ENCODE measurements around the gene SLC37A3.
"Not testable (repeated sequence)": the region's sequence is repeated elsewhere in the genome, so short reads cannot be mapped to it uniquely, and the experiment has no call there.

Gene SLC37A3

DNA sequence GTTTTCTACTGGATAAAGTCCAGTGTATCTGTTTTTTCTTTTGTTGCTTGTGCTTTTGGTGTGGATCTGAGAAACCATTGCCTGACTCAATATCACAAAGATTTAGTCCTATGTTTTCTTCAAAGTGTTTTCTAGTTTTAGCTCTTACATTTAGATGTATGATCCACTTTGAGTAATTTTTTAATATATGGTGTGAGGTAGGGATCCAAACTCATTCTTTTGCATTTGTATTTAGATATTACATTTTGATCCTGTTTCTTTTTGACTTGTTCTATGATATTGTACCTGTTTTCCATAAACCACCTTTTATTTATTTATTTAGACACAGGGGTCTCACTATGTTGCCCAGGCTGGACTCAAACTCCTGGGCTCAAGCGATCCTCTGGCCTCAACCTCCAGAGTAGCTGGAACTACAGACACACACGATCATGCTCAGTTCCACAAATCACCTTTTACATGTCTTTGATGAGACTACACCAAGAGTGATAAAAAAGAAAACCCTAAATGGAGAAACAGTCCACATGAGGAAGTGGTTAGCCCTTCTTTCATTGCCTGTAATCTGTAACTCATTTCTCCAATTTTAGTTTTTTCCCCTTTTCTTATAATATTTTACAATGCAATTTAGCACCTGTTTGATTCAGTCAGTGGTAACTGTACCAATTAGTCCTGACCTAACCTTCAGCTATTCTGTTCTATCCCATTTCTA is 86.0 kb downstream of the SLC37A3 start:
- no peak for DNase-seq (ENCODE audit: low read depth)

DNA sequence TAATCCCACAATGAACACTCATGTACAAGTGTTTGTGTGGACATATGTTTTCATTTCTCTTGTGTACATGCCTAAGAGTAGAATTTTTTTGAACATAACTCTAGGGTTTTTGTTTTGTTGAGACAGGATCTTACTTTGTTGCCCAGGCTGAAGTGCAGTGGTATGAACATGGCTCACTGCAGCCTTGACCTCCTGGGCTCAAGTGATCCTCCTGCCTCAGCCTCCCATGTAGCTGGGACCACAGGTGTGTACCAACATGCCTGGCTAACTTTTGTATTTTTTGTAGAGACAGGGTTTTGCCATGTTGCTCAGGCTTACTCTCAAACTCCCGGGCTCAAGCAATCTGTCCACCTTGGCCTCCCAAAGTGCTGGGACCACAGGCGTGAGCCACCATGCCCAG is 87.2 kb downstream of the SLC37A3 start:
- DNase-seq (ENCODE audit: low read depth), result not testable (repeated sequence)

DNA sequence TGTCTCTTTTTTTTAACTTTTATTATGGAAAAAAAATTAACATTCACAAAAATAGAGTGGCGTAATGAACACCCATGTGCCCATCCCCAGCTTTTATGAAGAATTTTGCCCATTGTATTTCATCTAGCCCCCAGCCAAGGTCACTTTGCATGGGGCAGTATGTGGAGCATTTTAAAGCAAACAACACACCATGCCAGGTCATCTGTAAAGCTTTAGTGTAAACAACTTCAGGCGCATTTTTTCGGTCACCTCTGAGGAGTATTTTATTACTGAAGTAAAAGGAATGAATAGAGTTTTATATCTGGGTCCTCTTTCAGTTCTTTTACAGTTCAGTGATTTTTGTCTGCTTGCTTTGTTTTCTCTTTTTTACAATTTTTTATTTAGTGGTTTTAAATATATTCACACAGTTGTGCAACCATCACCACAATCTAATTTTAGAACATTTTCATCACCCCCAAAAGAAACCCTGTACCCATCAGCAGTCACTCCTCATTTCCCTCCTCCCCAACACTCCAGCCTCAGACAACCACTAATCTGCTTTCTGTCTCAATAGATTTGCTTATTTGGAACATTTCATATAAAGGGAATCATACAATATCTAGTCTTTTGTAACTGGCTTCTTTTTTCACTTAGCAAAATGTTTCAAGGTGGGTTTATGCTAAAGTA is 87.9 kb downstream of the SLC37A3 start:
- no peak for DNase-seq (ENCODE audit: low read depth)

DNA sequence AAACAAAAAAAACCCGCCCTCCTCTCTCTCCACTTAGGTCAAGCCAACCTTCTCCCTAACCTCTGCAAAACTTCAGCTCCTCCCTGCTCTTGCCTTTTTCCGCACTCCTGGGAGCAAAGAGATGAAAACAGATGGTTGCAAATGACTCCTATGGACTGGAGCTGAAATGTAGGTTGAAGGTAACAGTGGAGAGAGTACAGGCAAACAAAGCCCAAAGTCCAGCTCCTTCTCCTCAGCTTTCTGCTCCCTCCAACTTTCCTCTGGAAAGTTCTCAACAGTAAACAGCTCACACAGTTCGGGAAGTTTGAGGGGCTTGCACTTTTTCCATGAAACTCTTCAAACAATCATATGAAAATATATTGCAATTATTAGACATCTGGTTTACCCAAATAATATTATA is 90.3 kb downstream of the SLC37A3 start:
- no peak for DNase-seq (ENCODE audit: low read depth)

DNA sequence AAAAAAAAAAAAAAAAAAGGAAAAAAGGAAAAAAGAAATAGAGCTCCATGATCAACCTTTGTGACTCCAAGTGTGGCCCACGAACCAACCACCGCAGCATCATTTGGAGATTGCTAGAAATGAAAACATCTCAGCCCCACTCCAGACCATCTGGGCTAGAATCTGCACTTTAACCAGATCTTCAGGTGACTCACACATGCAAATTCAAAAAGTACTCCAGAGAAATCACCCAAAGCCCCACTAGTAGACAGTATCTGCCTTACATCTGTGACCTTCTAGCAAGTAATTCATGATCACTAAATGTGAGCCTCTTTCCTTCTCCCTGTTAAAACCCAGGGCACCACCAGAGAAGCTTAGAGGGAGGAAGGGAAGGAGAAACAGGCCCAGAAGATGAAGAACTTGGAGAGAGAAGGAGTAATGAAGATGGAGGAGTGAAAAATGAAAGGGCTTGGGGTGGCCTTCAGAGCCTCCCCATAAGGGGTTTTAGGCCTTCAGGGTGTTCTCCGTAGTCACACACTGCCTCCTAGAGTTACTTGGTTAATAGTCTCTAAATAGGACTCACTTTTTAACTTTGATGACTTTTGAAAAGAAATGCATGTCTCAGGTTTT is 94.0 kb downstream of the SLC37A3 start:
- peak; percentile 23 for DNase-seq (ENCODE audit: low read depth)

DNA sequence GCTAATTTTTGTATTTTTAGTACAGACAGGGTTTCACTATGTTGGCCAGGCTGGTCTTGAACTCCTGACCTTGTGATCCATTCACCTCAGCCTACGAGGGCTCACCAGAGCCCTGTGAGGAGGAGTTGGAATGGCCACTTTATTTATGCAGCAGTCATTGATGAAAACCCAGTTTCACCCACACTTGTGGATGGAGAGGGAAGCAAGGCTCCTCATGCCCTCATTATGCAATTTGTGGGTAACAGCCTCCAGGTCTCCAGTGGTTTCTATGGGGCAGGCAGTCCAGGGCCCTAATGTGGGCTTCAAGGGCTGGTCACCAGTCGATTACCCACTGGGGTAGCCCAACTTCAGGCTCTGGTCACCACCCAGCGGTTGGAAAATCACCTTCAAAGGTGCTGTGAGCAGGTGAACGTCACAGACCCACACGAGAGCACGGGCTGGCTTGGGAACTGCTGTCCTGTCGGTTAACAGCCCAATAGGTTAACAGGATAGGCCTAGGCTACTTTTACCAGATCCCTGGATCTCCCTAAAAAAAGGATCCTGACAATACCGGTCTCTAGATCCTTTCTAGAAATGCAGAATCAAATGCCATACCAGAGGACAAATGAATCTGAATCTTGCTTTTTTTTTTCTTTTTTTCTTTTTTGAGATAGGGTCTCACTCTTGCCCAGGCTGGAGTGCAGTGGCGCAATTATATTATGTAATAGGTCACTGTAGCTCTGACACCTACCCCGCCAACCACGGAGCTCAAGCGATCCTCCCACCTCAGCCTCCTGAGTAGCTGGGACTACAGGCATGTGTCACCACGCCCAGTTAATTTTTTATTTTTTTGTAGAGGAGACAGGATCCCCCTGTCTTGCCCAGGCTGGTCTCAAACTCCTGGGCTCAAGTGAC is 97.8 kb downstream of the SLC37A3 start:
- DNase-seq (ENCODE audit: low read depth), result no peak

DNA sequence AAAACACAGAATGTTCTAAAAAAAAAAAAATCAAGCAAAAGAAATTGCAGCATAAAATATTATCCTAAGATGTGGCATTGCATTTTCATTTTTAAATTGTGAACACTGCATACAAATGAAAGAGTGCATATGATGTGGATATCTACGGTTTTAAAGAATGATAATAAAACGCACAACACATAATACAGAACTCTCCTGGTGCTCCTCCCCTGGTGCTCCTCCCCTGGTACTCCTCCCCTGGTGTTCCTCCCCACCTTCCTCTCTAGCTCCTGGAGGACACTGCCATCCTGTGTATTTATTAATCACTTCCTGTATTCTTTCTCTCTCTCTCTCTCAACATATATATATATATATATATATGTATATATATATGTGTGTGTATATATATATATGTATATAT is 100.1 kb downstream of the SLC37A3 start:
- no peak for DNase-seq (ENCODE audit: low read depth)

DNA sequence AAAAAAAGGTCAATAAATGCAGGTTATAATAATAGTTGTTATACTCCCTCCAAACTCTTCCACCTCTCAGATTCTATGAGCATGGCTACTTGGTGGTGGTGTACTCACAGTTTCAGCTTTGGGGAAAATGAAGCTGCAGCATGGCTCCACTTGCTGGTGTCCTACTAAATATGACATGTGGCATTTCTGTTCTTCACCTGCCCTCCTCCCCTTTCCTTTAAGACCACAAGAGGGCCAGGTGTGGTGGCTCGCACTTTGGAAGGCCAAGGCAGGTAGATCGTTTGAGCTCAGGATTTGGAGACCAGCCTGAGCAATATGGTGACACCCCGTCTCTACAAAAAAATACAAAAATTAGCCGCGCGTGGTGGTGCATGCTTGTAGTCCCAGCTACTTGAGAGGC is 101.1 kb downstream of the SLC37A3 start:
- DNase-seq (ENCODE audit: low read depth), result no peak

DNA sequence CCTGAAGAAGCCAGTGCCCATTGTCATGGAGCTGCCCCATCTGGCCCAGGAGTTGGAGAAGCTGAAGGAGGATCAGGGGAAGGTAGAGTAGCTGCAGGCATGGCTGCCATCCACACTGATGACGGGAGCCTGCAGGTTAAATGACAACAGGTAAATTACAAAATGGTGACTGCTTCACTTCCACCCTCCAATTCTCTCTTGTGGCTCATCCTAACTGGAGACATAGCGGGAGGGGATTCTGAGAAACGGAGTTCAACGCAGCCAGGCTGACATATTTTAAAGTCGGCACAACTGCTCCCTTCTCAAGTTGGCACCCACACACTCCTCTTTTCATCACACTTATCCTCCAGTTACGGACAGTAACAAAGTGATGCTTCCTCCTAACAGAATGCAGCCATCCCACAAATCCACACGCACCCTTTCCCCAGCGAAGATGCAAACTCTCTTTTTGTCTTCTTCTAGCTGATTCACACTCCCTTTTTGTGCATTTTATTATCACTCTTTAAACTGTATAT is 103.0 kb downstream of the SLC37A3 start:
- DNase-seq (ENCODE audit: low read depth), result no peak

DNA sequence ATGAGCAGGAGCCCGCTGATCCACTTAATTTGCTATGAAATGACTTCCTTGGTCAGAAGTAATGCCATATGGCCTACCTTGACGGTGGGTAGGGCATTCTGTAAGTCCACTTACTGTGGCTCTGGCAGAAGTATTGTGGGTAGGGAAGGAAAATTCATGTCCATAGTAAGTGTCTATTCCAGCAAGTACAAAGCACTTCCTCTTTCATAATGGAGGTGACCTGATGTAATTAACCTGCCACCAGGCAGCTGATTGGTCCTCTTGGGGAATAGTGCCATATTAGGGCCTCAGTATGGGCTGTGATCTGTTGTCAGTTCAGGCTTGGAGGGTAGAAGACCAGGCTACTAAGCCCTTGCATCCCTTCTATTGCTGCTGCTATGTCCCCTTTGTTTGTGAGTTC is 103.9 kb downstream of the SLC37A3 start:
- DNase-seq (ENCODE audit: low read depth), result no peak

DNA sequence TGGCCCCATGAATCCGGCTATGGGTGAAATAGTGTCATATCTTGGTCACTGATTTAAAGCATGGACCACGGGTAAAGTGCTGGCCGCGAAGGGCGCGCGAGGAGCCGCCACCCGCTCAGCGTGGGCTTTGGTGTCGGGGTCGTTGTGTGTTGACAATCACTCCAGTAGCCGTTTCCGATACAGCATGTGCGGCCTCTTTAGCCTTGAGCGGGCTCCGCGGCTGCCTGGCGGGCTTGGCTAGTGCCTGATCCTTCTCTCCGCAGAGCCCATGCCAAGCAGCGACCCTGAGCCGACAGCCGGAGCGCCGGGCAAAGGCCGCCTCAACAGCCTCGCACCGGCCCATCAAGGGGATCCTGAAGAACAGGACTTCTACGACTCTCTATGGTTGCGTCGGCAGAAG is 105.9 kb downstream of the SLC37A3 start:
- DNase-seq (ENCODE audit: low read depth), result no peak

DNA sequence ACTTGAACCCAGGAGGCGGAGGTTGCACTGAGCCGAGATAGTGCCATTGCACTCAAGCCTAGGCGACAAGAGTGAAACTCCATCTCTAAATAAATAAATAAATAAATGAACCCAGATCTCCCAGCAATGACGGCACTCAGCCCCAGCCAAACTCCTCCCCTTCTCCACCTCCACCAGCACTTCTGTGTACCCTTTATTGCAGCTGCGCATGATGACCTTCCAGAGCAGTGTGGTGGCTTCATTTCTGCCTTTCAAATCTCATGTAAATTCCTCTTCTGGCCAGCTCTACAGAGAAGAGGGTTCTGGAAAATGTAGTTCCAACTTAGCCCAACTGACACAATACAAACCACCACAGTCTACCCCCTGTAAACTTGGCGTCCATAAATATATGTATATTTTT is 108.5 kb downstream of the SLC37A3 start:
- no peak for DNase-seq (ENCODE audit: low read depth)

DNA sequence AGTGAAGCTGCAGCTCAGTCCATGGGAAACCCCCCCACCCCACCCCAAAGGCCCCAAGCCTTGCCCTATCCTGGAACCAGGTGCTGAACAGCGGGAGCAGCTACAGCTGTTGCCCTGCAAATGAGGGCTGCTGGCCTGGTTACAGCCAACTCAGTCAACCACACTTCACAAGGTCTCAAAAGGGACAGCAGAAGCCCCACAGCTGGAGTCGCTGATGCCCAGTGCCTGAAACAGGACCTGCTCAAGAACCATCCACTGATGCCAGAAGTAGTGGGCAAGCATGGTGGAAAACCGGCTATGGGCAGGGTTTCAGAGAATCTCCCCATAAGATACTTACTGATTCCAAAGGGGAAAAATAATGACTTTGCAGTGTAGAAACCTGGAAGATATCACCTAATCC is 110.3 kb downstream of the SLC37A3 start:
- DNase-seq (ENCODE audit: low read depth), result no peak

DNA sequence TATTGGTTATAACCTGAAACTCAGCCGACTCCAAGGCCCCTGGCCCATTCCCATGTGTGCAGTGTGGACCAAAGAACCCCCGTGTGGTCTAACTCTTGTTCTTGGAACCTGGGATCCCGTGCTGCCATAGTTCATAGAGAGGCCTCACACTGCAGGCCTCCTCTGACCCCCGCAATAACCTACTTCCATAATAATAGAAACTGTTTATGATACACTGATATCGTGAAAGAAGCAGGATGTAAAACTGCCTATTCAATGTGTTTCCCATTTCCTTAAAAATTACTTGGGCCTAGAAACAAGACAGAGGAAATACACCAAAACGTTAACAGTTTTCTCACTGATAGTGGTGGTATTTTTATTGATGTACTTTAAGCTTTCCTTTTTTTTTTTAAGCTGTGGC is 112.4 kb downstream of the SLC37A3 start:
- DNase-seq (ENCODE audit: low read depth), result no peak

DNA sequence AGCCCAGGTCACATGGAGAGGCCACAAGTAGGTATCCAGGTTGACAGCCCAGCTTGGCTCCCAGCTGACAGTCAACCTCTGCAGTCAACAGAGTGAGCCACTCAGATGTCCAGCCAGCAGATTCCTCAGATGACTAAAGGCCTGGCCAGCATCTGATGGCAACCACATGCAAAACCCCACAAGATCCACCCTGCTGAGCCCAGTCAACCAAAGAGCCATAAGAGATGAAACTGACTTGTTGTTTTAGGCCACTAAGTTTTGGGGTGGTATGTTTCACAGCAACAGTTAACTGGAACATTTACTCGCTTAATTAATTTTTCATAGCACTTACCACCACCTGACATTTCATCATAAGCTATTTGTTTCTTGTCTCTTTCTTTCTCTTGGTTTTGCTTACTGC is 114.3 kb downstream of the SLC37A3 start:
- no peak for DNase-seq (ENCODE audit: low read depth)

Data from iris pigment epithelial cell (primary cell).